HEK293T (cell line): ENCODE data around the gene ZNF646.

Experiments
- ARNT ChIP-seq: fragments of 450-650 bp; IDR thresholded peaks from 2 replicates; pipeline ENCODE4 v1.6.1; 2017; ENCODE audit warnings: mild to moderate bottlenecking
- ELF4 ChIP-seq: fragments of 450-650 bp; IDR thresholded peaks from 2 replicates; pipeline ENCODE4 v1.6.1; 2017; ENCODE audit warnings: antibody characterized with exemption
- FOXA1 ChIP-seq: fragments of 450-650 bp; IDR thresholded peaks from 2 replicates; pipeline ENCODE4 v1.6.1; 2016; ENCODE audit warnings: mild to moderate bottlenecking
- FOXK2 ChIP-seq: fragments of 450-650 bp; IDR thresholded peaks from 2 replicates; pipeline ENCODE4 v1.6.1; 2016; ENCODE audit warnings: mild to moderate bottlenecking
- L3MBTL2 ChIP-seq: fragments of 450-650 bp; conservative IDR thresholded peaks from 2 replicates; pipeline ENCODE4 v1.6.1; 2016; ENCODE audit warnings: mild to moderate bottlenecking

DNA sequence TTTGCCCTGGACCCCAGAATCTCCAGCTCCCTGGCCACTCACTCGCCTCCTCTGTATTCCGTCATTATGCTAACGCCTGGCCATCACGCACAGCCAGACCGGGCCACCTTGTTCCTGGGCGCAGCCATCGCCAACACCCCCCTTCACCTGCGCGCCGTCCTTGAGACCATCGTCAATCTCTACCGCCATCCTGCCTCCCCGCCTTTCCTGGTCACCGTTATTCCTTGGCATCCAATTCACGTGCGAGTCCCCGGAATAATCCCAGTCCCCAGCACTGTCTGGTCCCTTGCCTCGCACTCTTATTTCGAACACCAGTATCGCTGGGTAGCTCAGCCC lies 19.8 kb downstream of the ZNF646 start:
- TF ChIP-seq ELF4 (no peak), FOXA1 (no peak), L3MBTL2 (no peak), FOXK2 (no peak), ARNT (no peak)
